ENCODE measurements around the gene RAB44. TPM values are rescaled to one million over a fixed set of nuclear protein-coding genes. Genes with fewer than 3 reads are reported as not detected.

RAB44 gene
- total RNA-seq, 1 donor from 2014 or later = under 0.01 TPM

DNA sequence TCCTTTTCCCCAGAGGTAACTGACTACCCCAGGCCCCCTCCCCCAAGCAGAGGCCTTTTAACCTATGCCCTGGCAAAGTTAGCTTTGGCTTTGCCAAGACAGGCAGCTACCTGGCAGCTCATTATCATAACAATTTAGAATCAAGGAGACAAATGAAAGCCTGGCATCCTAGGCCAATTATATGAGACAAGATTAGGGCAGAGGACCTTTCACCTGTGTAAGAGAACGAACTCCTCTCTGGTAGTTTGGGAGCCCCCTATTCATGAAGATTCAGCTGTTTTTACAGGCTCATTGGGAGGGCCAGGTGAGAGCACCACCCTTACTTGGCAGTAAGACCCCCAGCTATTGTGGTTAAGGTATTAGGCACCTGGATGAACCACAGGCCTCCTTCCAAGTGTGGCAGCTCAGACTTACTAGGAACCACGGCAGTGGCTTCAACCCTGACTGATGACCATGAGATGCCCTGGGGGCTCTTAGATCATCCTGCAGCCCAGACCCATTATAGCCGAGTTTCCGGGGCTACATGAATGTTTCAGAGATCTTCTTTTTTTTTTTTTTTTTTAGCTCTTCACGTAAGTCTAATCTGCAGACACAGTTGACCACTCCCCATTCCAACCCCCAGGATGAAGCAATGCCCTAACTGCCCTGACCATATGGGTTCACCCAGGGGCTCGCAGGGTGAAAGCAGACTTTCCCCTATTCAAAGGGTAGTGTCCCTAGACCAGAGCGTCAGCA is 56.2 kb downstream of the RAB44 start:
- H3K4me3 ChIP-seq (ENCODE audit: low read depth, low read length) = no peak overlapping the region
- FAIRE-seq (no peak), DNase-seq (ENCODE audit: low read depth) (no peak)
- no peaks in the 10 kb centered on the region for H3K27me3 ChIP-seq (ENCODE audit: control insufficient read depth, insufficient read depth, low read length)
- no peaks in the 10 kb centered on the region for H3K36me3 ChIP-seq (ENCODE audit: control insufficient read depth, insufficient read depth, low read length)
- TF ChIP-seq, protein P1, sequence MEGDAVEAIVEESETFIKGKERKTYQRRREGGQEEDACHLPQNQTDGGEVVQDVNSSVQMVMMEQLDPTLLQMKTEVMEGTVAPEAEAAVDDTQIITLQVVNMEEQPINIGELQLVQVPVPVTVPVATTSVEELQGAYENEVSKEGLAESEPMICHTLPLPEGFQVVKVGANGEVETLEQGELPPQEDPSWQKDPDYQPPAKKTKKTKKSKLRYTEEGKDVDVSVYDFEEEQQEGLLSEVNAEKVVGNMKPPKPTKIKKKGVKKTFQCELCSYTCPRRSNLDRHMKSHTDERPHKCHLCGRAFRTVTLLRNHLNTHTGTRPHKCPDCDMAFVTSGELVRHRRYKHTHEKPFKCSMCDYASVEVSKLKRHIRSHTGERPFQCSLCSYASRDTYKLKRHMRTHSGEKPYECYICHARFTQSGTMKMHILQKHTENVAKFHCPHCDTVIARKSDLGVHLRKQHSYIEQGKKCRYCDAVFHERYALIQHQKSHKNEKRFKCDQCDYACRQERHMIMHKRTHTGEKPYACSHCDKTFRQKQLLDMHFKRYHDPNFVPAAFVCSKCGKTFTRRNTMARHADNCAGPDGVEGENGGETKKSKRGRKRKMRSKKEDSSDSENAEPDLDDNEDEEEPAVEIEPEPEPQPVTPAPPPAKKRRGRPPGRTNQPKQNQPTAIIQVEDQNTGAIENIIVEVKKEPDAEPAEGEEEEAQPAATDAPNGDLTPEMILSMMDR (IDR thresholded peaks at IDR 0.05; ENCODE audit: insufficient read depth, low read length, severe bottlenecking) = no peak

DNA sequence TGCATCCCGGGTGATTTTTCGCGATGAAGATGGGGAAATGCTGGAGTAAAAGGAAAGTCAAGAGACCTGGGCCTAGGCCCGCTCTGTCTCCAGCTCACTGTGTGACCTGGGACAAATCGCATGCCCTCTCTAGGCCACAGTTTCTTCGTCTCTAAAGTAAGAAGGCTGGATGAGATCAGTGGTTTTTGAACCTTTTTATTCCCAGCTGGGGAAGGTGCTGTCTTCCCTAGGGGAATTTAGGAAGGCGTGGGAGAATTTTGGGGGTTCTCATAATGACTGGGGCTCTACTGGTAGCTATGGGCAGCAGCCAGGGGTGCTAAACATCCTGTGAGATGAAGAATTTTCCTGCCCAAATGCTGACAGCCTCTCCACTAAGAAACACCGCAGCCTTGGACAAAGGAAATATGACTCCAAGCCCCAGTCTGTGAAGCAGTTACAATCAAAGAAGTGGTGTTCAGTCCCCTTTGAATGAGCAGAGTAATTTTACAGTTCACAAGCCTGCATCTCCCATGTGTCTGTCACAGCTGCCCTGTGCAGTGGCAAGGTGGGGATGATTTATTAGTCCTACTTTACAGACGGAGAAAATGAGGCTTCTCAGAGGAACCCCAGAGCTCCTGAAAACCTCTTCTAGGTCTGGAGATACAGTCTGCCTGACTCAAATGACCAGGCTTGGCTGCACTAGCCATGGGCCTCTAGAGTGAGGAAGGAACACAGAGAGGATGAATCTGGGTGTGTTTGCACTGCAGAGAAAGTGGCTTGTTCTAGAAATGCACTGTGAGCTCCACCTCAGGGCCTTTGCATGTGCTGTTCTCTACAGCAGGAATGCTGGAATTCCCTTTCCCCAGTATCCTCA is 57.2 kb downstream of the RAB44 start:
- no peak for FAIRE-seq
- TF ChIP-seq, protein P1 (IDR thresholded peaks at IDR 0.05; ENCODE audit: insufficient read depth, low read length, severe bottlenecking) = no peak

DNA sequence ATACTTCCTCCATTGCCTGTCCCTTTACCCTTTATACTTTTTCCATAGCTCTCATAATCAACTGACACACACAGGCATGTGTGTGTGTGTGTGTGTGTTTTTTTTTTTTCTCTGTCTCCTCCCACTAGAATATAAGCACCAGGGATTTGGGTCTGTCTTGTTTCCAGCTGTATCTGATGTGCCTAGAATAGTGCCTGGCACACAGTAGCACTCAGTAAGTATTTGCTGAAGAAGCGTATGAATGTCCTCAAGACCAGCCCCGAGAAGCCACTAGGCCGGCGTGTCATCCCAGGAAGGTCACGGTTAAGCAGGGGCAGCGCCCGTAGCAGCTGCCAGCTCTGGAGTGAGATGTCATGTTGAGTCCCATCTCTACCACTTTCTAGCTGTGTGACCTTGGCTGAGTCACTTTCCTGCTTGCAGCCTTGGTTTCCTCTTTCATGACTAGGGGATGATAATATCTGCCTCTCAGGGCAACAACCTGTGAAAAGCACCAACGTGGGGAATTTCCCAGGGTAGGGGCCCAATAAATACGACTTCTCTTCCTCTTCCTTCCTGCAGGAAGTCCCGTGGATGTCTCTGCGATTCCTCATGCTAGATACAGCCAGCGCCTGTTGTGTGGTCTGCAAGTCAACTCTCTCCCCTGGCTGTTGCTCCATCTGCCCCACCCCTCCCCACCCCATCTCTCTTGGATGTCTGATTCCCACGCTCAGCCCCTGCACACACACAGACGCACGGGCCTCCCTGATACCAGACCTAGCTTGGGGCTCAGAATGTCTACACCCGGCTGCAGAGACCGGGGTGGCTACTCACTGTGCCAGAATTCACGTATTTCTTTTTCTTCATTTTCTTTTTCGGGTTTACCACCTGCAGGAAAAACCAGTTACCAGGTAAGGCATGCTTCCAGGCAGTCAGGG is 58.1 kb downstream of the RAB44 start:
- TF ChIP-seq, protein P1 (IDR thresholded peaks at IDR 0.05; ENCODE audit: insufficient read depth, low read length, severe bottlenecking) = no peak
- no peaks in the 10 kb centered on the region for H3K27me3 ChIP-seq (ENCODE audit: control insufficient read depth, insufficient read depth, low read length)
- peak; percentile 86 for DNase-seq (ENCODE audit: low read depth)
- H3K36me3 ChIP-seq (ENCODE audit: control insufficient read depth, insufficient read depth, low read length) = no peaks in the 10 kb centered on the region
- no peak overlapping the region for H3K4me3 ChIP-seq (ENCODE audit: low read depth, low read length)
- FAIRE-seq = no peak

More for the DNA sequence above, 57.2 kb downstream of the RAB44 start:
- Histone ChIP-seq H3K4me3 (ENCODE audit: low read depth, low read length) (no peak overlapping the region), H3K27me3 (ENCODE audit: control insufficient read depth, insufficient read depth, low read length) (no peaks in the 10 kb centered on the region), H3K36me3 (ENCODE audit: control insufficient read depth, insufficient read depth, low read length) (no peaks in the 10 kb centered on the region)
- DNase-seq (ENCODE audit: low read depth) = no peak

DNA sequence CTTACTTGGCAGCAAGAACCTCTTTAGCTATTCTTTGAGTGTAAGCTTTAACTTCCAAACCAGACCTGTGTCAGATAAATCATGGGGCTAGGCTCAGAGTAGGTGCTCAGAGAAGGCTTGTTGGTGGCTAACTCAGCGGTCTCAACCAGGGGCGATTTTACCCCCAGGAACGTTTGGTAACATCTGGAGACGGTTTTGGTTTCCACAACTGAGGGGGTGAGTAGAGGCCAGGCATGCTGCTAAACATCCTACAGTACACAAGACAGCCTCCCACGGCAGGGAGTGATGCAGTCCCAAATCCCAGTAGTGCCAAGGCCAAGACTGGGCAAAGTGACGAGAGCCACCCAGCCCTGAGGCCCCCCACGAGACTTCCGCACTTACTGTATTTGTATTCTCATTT is 59.2 kb downstream of the RAB44 start:
- no peak for FAIRE-seq

DNA sequence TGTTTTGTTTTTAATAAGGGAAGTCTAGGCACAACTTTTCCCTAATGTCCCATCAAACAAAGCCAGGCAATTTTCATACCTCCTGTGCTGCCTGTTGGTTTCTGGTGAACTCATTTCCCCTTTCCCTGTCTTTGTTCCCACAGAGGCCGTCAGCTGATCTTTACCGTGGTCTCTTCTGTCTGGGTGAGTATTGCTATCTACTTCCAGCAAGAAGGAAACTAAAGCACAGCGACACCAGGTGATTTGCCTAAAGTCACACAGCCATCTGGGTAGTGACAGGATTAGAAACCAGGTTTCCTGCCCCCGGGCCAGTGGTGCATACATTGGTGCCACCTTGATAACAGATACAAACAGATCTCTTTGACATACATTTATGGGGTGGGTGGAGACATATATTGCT is 59.6 kb downstream of the RAB44 start:
- no peaks in the 10 kb centered on the region for H3K36me3 ChIP-seq (ENCODE audit: control insufficient read depth, insufficient read depth, low read length)
- FAIRE-seq (no peak), DNase-seq (ENCODE audit: low read depth) (no peak)
- no peak overlapping the region for H3K4me3 ChIP-seq (ENCODE audit: low read depth, low read length)
- TF ChIP-seq, protein P1 (IDR thresholded peaks at IDR 0.05; ENCODE audit: insufficient read depth, low read length, severe bottlenecking) = no peak
- H3K27me3 ChIP-seq (ENCODE audit: control insufficient read depth, insufficient read depth, low read length) = no peaks in the 10 kb centered on the region

More for the DNA sequence above, 59.2 kb downstream of the RAB44 start:
- H3K36me3 ChIP-seq (ENCODE audit: control insufficient read depth, insufficient read depth, low read length) = no peaks in the 10 kb centered on the region
- no peak overlapping the region for H3K4me3 ChIP-seq (ENCODE audit: low read depth, low read length)
- H3K27me3 ChIP-seq (ENCODE audit: control insufficient read depth, insufficient read depth, low read length) = no peaks in the 10 kb centered on the region
- TF ChIP-seq, protein P1 (IDR thresholded peaks at IDR 0.05; ENCODE audit: insufficient read depth, low read length, severe bottlenecking) = no peak
- DNase-seq (ENCODE audit: low read depth) = no peak
